Measurements from ENCODE around the gene LPAR2. TPM values are rescaled to one million over a fixed set of nuclear protein-coding genes. Genes with fewer than 3 reads are reported as not detected.

LPAR2 gene
- total RNA-seq, 1 donor from 2014 or later = 34.1 TPM

- TF ChIP-seq CTCF (conservative IDR thresholded peaks at IDR 0.05; ENCODE audit: low read depth, low read length) = no peak
- H3K4me3 ChIP-seq (ENCODE audit: low read depth, low read length) = no peak overlapping the region
- DNase-seq (ENCODE audit: low read depth) = no peak
Observed at GRCh38 chr19:19645233-19645870, 17.3 kb upstream of the LPAR2 start.

- DNase-seq (ENCODE audit: low read depth) = no peak
- H3K4me3 ChIP-seq (ENCODE audit: low read depth, low read length) = peak overlapping the region; percentile 97
- no peak for TF ChIP-seq CTCF (conservative IDR thresholded peaks at IDR 0.05; ENCODE audit: low read depth, low read length)
Observed at GRCh38 chr19:19644054-19644388, 16.0 kb upstream of the LPAR2 start.

- DNase-seq (ENCODE audit: low read depth) = no peak
- peak within 1 kb of the TSS; percentile 97 for H3K4me3 ChIP-seq (ENCODE audit: low read depth, low read length)
- TF ChIP-seq CTCF (conservative IDR thresholded peaks at IDR 0.05; ENCODE audit: low read depth, low read length) = peak; percentile 92
Observed at GRCh38 chr19:19643158-19644053, 15.4 kb upstream of the LPAR2 start, which contains the start of gene GMIP. Gene GMIP (minus strand): TSS chr19:19643657. CDS start chr19:19643529, 128 bp downstream.

GRCh38 chr19:19642506-19643157 lies 14.6 kb upstream of the LPAR2 start:
- TF ChIP-seq CTCF (conservative IDR thresholded peaks at IDR 0.05; ENCODE audit: low read depth, low read length) = no peak
- H3K4me3 ChIP-seq (ENCODE audit: low read depth, low read length) = peak overlapping the region; percentile 97
- no peak for DNase-seq (ENCODE audit: low read depth)

- no peak overlapping the region for H3K4me3 ChIP-seq (ENCODE audit: low read depth, low read length)
- no peak for DNase-seq (ENCODE audit: low read depth)
- no peak for TF ChIP-seq CTCF (conservative IDR thresholded peaks at IDR 0.05; ENCODE audit: low read depth, low read length)
Observed at GRCh38 chr19:19637523-19638251, 9.7 kb upstream of the LPAR2 start.

- no peak overlapping the region for H3K4me3 ChIP-seq (ENCODE audit: low read depth, low read length)
- TF ChIP-seq CTCF (conservative IDR thresholded peaks at IDR 0.05; ENCODE audit: low read depth, low read length) = no peak
- DNase-seq (ENCODE audit: low read depth) = no peak
Observed at GRCh38 chr19:19637186-19637522, 9.1 kb upstream of the LPAR2 start.
